Liver (tissue), 9 donors: ENCODE measurements around the gene CCNE1. TPM values are rescaled to one million over a fixed set of nuclear protein-coding genes. Genes with fewer than 3 reads are reported as not detected.

Experiments used
- DNase-seq: peaks from one replicate; pipeline ENCODE4 v3.0.0-alpha.2; 2017; ENCODE audit warnings: low spot score
- H3K27ac ChIP-seq, 2 donors: one replicate each; pipeline ENCODE4 v1.7.0; 2013; ENCODE audit warnings: inconsistent platforms in 2 of 2, low read length in 2 of 2, control low read depth in 1 of 2, low read depth in 1 of 2, mild to moderate bottlenecking in 1 of 2
- H3K27me3 ChIP-seq, 4 donors: one replicate each; pipeline versions ENCODE4 v1.6.1 to v1.7.0; 2013; ENCODE audit warnings: low read length in 3 of 4, inconsistent platforms in 1 of 4, mild to moderate bottlenecking in 1 of 4, moderate library complexity in 1 of 4; ENCODE audit not compliant: control insufficient read depth in 4 of 4, insufficient read depth in 4 of 4
- H3K36me3 ChIP-seq, 4 donors: one replicate each; pipeline versions ENCODE4 v1.6.1 to v1.7.0; 2013; ENCODE audit warnings: low read length in 3 of 4, mild to moderate bottlenecking in 3 of 4, low read depth in 1 of 4, moderate library complexity in 1 of 4; ENCODE audit not compliant: control insufficient read depth in 4 of 4, insufficient read depth in 3 of 4
- H3K4me1 ChIP-seq, 4 donors: one replicate each; pipeline versions ENCODE4 v1.6.1 to v1.7.0; 2013; ENCODE audit warnings: low read length in 3 of 4, mild to moderate bottlenecking in 3 of 4, moderate library complexity in 1 of 4; ENCODE audit not compliant: control insufficient read depth in 4 of 4, insufficient read depth in 4 of 4
- H3K4me3 ChIP-seq, 3 donors: one replicate each; pipeline versions ENCODE4 v1.6.1 to v1.7.0; 2013; ENCODE audit warnings: low read length in 3 of 3, control low read depth in 1 of 3, low read depth in 1 of 3, mild to moderate bottlenecking in 1 of 3
- H3K9ac ChIP-seq, 2 donors: one replicate each; pipeline ENCODE4 v1.7.0; 2013; ENCODE audit warnings: low read length in 2 of 2, mild to moderate bottlenecking in 2 of 2, moderate library complexity in 2 of 2, control low read depth in 1 of 2, low read depth in 1 of 2
- H3K9me3 ChIP-seq, 4 donors: one replicate each; pipeline versions ENCODE4 v1.6.1 to v1.7.0; 2013; ENCODE audit warnings: low read length in 3 of 4; ENCODE audit not compliant: control insufficient read depth in 4 of 4
- EGR1 ChIP-seq, 2 donors: IDR thresholded peaks; 2 replicates each; pipeline ENCODE4 v1.6.1; 2016 to 2018; ENCODE audit warnings: antibody characterized with exemption in 2 of 2, low read depth in 2 of 2
- FOXA1 ChIP-seq: IDR thresholded peaks from 2 replicates; pipeline ENCODE4 v1.6.1; 2016; ENCODE audit warnings: antibody characterized with exemption
- FOXA2 ChIP-seq: IDR thresholded peaks from 2 replicates; pipeline ENCODE4 v1.6.1; 2016; ENCODE audit warnings: antibody characterized with exemption
- GABPA ChIP-seq, 2 donors: IDR thresholded peaks in 1 of 2; conservative IDR thresholded peaks in 1 of 2; 2 replicates each; pipeline ENCODE4 v1.6.1; 2016; ENCODE audit warnings: antibody characterized with exemption in 2 of 2, mild to moderate bottlenecking in 1 of 2, moderate library complexity in 1 of 2
- HNF4A ChIP-seq, 2 donors: conservative IDR thresholded peaks; 2 replicates each; pipeline ENCODE4 v1.6.1; 2016; ENCODE audit warnings: antibody characterized with exemption in 2 of 2, mild to moderate bottlenecking in 2 of 2
- HNF4G ChIP-seq: IDR thresholded peaks from 2 replicates; pipeline ENCODE4 v1.6.1; 2016; ENCODE audit warnings: antibody characterized with exemption
- JUND ChIP-seq, 2 donors: IDR thresholded peaks; 2 replicates each; pipeline ENCODE4 v1.6.1; 2016; ENCODE audit warnings: antibody characterized with exemption in 2 of 2
- NR2F2 ChIP-seq: IDR thresholded peaks from 2 replicates; pipeline ENCODE4 v1.6.1; 2016; ENCODE audit warnings: antibody characterized with exemption
- RAD21 ChIP-seq, 2 donors: IDR thresholded peaks; 2 replicates each; pipeline ENCODE4 v1.6.1; 2016; ENCODE audit warnings: antibody characterized with exemption in 2 of 2, mild to moderate bottlenecking in 2 of 2
- RXRA ChIP-seq, 2 donors: IDR thresholded peaks; 2 replicates each; pipeline ENCODE4 v1.6.1; 2017 to 2018; ENCODE audit warnings: antibody characterized with exemption in 2 of 2, mild to moderate bottlenecking in 1 of 2
- SP1 ChIP-seq: IDR thresholded peaks from 2 replicates; pipeline ENCODE4 v1.6.1; 2018; ENCODE audit warnings: antibody characterized with exemption, mild to moderate bottlenecking
- TAF1 ChIP-seq: conservative IDR thresholded peaks from 2 replicates; pipeline ENCODE4 v1.6.1; 2016; ENCODE audit warnings: antibody characterized with exemption, mild to moderate bottlenecking
- YY1 ChIP-seq: IDR thresholded peaks from 2 replicates; pipeline ENCODE4 v1.6.1; 2016; ENCODE audit warnings: antibody characterized with exemption, mild to moderate bottlenecking
- WGBS: extraction: QIAGEN DNeasy Blood & Tissue Kit; methylation state at CpG from one replicate; pipeline ENCODE4 v1.1.7; 2013; 5-methylcytosine and 5-hydroxymethylcytosine counted together
- polyA plus RNA-seq, 2 donors: library from polyadenylated mRNA; stranded (reverse) in 1 of 2; unstranded in 1 of 2; fragments of 200-250 nt in 1 of 2; fragments of >200 nt in 1 of 2; fragmentation: Nextera tagmentation in 1 of 2; extraction: Ambion mirVana in 1 of 2; gene quantifications; one replicate each; pipeline versions ENCODE4 v1.2.1 to v1.2.3, GENCODE V29; 2013 to 2015
- total RNA-seq, 2 donors: library from RNA; depleted of rRNA; stranded (reverse); fragments of >200 nt; gene quantifications; one replicate each; pipeline ENCODE4 v1.2.3, GENCODE V29; 2014
- TF ChIP-seq, protein P1 (sequence below): IDR thresholded peaks from 2 replicates; pipeline ENCODE4 v1.6.1; 2016; ENCODE audit warnings: antibody characterized with exemption
- TF ChIP-seq, protein P2 (sequence below): IDR thresholded peaks from 2 replicates; pipeline ENCODE4 v1.6.1; 2016; ENCODE audit warnings: antibody characterized with exemption
- TF ChIP-seq, protein P3 (sequence below): IDR thresholded peaks from 2 replicates; pipeline ENCODE4 v1.6.1; 2016; ENCODE audit warnings: antibody characterized with exemption
- TF ChIP-seq, protein P4 (sequence below): fragments of 150-350 bp; IDR thresholded peaks from 2 replicates; pipeline ENCODE4 v1.5.1; 2017; ENCODE audit warnings: improper control_type of control experiment, low read depth, low read length; ENCODE audit not compliant: missing input control
- TF ChIP-seq, protein P5 (sequence below): IDR thresholded peaks from 2 replicates; pipeline ENCODE4 v1.6.1; 2016; ENCODE audit warnings: antibody characterized with exemption, mild to moderate bottlenecking
- donor health status: healthy.
- donor health status: healthy.
- donor health status: healthy.
- donor health status: healthy.
- donor health status: healthy.

The CCNE1 gene
- total and polyA plus RNA-seq, 4 donors: 0.32 to 19.5 (median 0.79) TPM

DNA sequence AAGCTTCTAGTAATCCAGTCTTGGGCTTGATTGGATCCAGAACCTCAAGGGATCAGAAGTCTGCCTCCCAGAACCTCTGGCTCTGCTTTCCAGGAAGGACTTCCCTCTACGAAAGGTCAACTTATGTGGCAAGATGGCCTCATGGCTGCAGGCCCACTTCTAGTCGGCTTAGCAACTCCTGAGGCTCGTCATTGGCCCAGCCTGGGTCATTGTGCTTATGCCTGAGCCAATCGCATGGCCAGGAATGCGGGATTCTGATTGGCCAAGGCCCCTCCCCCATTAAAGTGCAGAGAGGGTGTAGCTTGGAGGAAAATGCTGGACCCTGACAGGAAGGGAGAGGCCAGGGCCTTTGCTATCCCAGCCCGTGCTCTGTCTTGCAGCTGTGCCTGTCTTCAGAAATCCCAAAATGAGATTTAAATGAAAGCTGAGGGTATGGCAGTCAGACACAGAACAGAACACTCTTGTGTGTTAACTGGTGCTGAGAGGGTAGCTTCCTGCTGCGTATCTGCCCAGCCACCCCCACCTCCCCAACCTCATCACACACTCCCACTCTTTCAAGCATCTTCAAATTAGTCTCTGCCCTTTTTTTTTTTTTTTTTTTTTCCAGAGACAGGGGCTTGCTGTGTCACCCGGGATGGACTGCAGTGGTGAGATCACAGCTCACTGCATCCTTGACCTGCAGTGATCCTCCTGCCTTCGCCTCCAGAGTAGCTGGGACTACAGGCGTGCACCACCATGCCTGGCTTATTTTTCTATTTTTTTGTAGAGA lies 5.5 kb upstream of the CCNE1 start (continued):
- TF ChIP-seq, protein P1, sequence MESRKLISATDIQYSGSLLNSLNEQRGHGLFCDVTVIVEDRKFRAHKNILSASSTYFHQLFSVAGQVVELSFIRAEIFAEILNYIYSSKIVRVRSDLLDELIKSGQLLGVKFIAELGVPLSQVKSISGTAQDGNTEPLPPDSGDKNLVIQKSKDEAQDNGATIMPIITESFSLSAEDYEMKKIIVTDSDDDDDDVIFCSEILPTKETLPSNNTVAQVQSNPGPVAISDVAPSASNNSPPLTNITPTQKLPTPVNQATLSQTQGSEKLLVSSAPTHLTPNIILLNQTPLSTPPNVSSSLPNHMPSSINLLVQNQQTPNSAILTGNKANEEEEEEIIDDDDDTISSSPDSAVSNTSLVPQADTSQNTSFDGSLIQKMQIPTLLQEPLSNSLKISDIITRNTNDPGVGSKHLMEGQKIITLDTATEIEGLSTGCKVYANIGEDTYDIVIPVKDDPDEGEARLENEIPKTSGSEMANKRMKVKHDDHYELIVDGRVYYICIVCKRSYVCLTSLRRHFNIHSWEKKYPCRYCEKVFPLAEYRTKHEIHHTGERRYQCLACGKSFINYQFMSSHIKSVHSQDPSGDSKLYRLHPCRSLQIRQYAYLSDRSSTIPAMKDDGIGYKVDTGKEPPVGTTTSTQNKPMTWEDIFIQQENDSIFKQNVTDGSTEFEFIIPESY: no peak
- TF ChIP-seq, protein P2, sequence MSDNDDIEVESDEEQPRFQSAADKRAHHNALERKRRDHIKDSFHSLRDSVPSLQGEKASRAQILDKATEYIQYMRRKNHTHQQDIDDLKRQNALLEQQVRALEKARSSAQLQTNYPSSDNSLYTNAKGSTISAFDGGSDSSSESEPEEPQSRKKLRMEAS: no peak
- TF ChIP-seq GABPA (IDR thresholded peaks at IDR 0.05 in 1 of 2, conservative IDR thresholded peaks at IDR 0.05 in 1 of 2) (no peak), FOXA2 (no peak), EGR1 (IDR thresholded peaks at IDR 0.05; ENCODE audit: low read depth in 2 of 2) (no peak), SP1 (peak; percentile 50)
- TF ChIP-seq, protein P3, sequence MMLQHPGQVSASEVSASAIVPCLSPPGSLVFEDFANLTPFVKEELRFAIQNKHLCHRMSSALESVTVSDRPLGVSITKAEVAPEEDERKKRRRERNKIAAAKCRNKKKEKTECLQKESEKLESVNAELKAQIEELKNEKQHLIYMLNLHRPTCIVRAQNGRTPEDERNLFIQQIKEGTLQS: no peak

DNA sequence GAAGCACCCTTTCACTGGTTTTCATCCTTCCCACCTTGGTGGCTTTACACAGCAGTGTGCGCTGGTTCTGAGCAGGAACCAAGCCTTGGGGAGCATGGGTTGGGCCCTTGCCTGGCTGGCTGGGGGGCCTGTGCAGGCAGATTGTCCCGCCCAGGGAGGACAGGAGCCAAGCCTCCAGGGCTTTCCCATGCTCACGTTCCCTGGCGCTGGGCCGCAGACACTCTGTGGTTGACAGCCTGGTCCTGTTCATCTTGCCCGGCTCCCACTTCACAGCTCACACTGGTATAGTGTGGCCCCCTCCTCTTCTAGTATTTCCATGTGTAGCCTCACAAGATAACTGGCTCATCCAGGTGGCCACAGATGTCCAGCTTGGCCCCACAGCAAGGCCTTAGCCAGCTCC lies 4.6 kb upstream of the CCNE1 start:
- WGBS: 93% methylated on average over 6 of the region's 6 CpGs
- no peak for DNase-seq
- Histone ChIP-seq H3K27ac (no peak overlapping the region), H3K36me3 (no peaks in the 10 kb centered on the region), H3K4me1 (peaks cover 0 to 6% (median 2%) of the 10 kb centered on the region in 4 donors), H3K27me3 (no peaks in the 10 kb centered on the region), H3K9ac (no peak overlapping the region), H3K4me3 (no peak overlapping the region), H3K9me3 (no peaks in the 10 kb centered on the region)
- no peak for TF ChIP-seq FOXA1
- no peak for TF ChIP-seq RXRA (IDR thresholded peaks at IDR 0.05)
- no peak for TF ChIP-seq NR2F2
- TF ChIP-seq, protein P4, sequence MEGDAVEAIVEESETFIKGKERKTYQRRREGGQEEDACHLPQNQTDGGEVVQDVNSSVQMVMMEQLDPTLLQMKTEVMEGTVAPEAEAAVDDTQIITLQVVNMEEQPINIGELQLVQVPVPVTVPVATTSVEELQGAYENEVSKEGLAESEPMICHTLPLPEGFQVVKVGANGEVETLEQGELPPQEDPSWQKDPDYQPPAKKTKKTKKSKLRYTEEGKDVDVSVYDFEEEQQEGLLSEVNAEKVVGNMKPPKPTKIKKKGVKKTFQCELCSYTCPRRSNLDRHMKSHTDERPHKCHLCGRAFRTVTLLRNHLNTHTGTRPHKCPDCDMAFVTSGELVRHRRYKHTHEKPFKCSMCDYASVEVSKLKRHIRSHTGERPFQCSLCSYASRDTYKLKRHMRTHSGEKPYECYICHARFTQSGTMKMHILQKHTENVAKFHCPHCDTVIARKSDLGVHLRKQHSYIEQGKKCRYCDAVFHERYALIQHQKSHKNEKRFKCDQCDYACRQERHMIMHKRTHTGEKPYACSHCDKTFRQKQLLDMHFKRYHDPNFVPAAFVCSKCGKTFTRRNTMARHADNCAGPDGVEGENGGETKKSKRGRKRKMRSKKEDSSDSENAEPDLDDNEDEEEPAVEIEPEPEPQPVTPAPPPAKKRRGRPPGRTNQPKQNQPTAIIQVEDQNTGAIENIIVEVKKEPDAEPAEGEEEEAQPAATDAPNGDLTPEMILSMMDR: no peak
- TF ChIP-seq FOXA2: no peak
- TF ChIP-seq, protein P5, sequence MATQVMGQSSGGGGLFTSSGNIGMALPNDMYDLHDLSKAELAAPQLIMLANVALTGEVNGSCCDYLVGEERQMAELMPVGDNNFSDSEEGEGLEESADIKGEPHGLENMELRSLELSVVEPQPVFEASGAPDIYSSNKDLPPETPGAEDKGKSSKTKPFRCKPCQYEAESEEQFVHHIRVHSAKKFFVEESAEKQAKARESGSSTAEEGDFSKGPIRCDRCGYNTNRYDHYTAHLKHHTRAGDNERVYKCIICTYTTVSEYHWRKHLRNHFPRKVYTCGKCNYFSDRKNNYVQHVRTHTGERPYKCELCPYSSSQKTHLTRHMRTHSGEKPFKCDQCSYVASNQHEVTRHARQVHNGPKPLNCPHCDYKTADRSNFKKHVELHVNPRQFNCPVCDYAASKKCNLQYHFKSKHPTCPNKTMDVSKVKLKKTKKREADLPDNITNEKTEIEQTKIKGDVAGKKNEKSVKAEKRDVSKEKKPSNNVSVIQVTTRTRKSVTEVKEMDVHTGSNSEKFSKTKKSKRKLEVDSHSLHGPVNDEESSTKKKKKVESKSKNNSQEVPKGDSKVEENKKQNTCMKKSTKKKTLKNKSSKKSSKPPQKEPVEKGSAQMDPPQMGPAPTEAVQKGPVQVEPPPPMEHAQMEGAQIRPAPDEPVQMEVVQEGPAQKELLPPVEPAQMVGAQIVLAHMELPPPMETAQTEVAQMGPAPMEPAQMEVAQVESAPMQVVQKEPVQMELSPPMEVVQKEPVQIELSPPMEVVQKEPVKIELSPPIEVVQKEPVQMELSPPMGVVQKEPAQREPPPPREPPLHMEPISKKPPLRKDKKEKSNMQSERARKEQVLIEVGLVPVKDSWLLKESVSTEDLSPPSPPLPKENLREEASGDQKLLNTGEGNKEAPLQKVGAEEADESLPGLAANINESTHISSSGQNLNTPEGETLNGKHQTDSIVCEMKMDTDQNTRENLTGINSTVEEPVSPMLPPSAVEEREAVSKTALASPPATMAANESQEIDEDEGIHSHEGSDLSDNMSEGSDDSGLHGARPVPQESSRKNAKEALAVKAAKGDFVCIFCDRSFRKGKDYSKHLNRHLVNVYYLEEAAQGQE: no peak
- TF ChIP-seq, protein P3: no peak
- no peak for TF ChIP-seq SP1
- TF ChIP-seq, protein P2: no peak
- no peak for TF ChIP-seq HNF4G
- TF ChIP-seq YY1: no peak
- no peak for TF ChIP-seq EGR1 (IDR thresholded peaks at IDR 0.05; ENCODE audit: low read depth in 2 of 2)
- no peak for TF ChIP-seq JUND (IDR thresholded peaks at IDR 0.05)
- no peak for TF ChIP-seq GABPA (IDR thresholded peaks at IDR 0.05 in 1 of 2, conservative IDR thresholded peaks at IDR 0.05 in 1 of 2)
- no peak for TF ChIP-seq TAF1
- TF ChIP-seq RAD21 (IDR thresholded peaks at IDR 0.05): no peak
- TF ChIP-seq, protein P1: no peak
- TF ChIP-seq HNF4A (conservative IDR thresholded peaks at IDR 0.05): no peak
